Measurements from ENCODE around the gene UPK3B.
"Not testable (repeated sequence)": the region's sequence is repeated elsewhere in the genome, so short reads cannot be mapped to it uniquely, and the experiment has no call there.

The UPK3B gene

GRCh38 chr7:76492139-76492538 lies 18.2 kb upstream of the UPK3B start:
- DNase-seq = not testable (repeated sequence)

DNA sequence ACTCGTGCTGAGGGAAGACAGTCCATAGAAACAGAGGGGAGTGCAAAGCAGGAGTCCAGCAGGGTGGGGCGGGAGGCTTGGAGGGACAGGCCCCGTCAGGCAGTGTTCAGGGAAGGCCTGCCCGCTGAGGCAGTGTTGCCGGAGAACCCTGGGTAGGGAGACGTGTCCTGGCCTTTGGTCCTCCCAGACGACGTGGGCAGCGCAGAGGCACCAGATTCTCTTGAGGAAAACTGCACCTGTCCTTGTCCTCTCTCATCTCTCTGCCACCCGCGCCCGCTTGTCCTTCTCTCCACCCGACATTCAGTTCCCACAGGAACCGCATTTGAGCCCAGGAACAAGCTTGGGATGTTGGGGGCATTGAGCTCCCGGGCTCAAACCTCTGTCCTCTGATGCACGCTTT lies 14.6 kb upstream of the UPK3B start:
- not testable (repeated sequence) for DNase-seq

GRCh38 chr7:76497918-76498582 lies 12.3 kb upstream of the UPK3B start:
- not testable (repeated sequence) for DNase-seq

GRCh38 chr7:76498583-76499200 lies 11.7 kb upstream of the UPK3B start:
- not testable (repeated sequence) for DNase-seq

DNA sequence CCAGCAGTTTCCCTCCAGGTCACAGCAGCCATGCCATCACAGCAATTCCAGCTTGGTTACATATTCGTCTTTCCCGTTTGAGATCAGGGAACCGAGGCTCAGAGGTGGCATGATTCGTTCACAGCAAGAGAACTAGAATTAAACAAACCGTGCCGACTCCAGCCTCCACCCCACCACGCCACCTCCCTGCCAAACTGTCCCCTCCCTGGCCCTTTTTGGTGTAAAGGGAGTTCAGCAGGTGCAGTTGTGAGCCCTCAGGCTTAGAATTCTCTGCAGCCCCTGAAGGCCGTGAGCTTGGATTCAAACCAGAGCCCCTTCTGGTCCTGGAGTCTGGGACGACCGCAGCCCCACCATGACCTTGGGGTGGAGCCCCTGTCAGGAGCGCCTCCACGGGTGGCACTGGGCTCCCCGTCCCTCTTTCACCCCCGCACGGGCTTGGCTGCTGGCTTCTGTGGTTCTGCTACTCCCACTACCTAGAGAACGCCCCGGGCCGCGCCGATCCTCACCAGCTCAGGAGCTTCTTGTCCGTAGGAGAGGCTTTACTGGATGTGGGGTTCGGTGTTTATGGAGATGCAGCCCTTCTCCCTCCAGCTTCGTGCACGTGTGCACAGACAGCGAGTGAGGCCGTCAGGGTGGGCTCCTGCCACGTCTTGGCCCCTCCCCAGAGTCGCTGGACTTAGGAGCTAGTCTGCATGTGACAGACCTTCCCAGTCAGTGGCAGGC lies 11.0 kb upstream of the UPK3B start:
- not testable (repeated sequence) for DNase-seq

DNA sequence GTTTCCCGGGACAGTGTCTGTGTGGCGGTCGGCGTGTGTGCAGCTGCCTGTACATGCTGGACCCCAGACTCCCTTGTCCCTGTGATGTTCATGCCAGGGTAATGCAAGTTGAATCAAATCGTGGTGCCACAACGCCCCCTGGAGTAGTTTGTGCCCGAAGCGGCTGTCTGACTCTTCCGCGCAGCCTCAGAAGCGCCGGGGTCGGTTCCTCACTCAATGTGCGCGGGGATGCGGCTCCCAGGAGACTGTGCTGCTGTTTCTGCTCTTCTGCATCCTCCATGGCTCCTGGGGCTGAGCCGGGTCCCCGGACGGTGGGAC lies 10.5 kb upstream of the UPK3B start:
- not testable (repeated sequence) for DNase-seq

DNA sequence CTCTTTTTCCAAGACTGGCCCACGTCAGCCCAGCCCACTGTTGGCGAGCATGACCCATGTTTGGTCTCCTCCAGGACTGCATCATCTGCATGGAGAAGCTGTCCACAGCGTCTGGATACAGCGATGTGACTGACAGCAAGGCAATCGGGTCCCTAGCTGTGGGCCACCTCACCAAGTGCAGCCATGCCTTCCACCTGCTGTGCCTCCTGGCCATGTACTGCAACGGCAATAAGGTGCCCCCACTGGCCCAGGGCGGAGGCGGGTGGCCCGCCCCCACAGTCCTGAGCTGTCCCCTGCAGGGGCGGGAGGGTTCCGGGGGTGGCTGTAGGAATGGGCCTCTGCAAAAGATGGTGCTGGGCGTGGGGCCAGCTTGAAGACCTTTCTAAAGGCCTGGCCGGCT lies 8.1 kb upstream of the UPK3B start:
- DNase-seq = not testable (repeated sequence)

DNA sequence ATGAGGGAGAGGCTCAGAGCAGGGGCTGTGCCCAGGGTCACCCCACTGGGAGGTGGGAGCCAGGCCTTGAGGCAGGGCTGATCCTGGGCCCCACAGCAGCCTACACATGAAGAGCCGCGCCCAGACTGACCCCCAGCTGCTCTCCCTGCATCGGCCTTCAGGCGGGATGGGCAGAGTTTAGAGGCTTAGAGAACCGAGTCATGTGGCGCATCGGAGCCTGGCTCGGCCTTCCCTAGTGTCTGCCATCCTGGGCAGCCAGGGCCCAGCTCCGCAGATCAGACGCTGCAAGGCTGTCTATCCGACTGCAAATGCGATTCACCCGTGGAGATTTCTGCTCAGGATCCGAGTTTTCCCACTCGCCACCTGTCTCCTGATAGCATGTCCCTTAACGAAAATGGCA lies 7.5 kb upstream of the UPK3B start:
- not testable (repeated sequence) for DNase-seq

- DNase-seq = not testable (repeated sequence)
Measured at GRCh38 chr7:76503244-76503643, 7.1 kb upstream of the UPK3B start.

DNA sequence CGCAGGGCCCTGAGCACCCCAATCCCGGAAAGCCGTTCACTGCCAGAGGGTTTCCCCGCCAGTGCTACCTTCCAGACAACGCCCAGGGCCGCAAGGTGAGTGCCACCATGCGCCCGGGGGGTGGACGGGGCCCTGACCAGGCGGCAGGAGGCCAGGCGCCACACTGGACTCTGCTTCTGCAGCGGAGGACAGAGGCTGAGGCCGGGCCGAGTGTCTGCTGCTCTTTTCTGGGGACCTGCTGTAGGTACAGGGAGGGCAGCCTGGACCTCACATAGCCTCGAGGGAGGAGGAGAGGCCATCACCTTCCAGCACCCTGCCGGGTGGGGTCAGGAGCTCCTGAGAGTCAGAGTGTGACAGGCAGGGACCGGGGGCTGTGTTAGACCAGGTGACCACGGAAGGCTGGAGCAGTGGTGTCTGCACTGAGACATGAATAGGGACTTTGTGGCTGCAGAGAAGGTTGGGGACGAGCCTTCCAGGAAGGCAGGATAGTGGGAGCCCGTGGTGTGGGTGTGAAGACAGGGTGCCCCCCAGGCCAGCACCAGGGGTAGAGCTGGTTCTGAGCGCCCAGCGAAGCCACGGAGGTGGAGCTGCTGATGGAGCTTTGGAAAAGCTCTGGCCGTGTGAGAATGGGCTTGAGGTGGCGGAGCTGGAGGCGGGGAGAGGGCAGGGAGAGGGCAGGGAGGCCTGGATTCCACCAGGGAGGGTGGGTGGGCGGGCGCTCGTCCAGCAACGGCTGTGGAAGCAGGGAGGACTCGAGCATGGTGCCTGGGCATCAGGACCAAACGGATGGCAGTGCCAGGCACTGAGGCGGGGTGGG lies 5.8 kb upstream of the UPK3B start:
- not testable (repeated sequence) for DNase-seq

GRCh38 chr7:76505168-76506080 lies 4.9 kb upstream of the UPK3B start:
- no peak for DNase-seq

DNA sequence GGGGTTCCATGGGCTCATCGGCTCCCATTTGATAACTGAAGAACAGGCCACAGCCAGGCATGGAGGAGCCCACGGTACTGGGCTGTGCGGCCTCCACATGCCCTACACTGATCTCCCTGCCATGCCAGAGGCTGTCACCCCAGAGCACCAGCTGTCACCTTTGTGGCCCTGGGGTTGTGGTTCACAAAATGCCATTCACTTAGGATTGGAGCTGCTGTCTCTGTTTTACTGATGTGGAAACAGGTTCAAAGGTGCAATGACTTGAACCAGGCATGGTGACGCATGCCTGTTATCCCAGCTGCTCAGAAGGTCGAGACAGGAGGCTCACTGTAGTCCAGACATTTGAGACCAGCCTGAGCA lies 4.3 kb upstream of the UPK3B start:
- no peak for DNase-seq

DNA sequence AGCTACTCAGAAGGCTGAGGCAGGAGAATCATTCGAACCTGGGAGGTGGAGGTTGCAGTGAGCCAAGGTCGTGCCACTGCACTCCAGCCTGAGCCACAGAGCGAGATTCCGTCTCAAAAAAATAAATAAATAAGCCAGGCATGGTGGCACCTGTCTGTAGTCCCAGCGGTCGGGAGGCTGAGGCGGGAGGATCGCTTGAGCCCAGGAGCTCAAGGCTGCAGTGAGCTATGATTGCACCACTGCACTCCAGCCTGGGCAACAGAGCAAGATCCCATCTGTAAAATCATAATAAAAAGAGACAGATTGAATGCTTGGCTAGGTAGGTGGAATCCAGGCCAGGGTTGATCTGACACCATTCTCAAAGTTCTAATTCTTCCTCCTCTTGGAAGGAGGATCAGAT lies 3.7 kb upstream of the UPK3B start:
- not testable (repeated sequence) for DNase-seq

DNA sequence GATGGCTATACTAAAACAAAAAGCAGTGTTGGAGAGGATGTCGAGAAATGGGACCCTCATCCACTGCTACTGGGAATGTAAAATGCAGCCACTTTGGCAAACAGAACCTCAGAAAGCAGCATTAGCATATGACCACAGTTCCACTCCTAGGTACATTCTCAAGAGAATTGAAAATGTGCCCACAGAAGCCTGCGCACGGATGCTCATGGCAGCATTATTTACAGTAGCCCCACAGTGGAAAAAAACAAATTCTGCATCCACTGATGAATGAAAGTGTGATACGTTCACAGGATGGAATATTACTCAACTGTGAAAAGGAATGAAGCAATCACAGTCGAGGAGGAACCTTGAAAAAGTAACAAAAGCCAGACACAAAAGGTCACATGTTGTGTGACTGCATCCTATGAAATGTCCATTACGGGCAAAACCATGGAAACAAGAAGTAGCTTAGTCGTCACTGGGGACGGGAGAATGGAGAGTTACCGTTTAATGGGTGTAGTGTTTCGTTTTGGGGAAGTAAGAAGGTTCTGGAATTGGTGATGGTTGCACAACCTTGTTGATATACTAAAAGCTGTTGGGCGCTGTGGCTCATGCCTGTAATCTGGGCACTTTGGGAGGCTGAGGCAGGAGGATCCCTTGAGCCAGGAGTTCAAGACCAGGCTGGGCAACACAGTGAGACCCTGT lies 2.5 kb upstream of the UPK3B start:
- DNase-seq = no peak

GRCh38 chr7:76511200-76511910 lies 1.0 kb downstream of the UPK3B start:
- not testable (repeated sequence) for DNase-seq

DNA sequence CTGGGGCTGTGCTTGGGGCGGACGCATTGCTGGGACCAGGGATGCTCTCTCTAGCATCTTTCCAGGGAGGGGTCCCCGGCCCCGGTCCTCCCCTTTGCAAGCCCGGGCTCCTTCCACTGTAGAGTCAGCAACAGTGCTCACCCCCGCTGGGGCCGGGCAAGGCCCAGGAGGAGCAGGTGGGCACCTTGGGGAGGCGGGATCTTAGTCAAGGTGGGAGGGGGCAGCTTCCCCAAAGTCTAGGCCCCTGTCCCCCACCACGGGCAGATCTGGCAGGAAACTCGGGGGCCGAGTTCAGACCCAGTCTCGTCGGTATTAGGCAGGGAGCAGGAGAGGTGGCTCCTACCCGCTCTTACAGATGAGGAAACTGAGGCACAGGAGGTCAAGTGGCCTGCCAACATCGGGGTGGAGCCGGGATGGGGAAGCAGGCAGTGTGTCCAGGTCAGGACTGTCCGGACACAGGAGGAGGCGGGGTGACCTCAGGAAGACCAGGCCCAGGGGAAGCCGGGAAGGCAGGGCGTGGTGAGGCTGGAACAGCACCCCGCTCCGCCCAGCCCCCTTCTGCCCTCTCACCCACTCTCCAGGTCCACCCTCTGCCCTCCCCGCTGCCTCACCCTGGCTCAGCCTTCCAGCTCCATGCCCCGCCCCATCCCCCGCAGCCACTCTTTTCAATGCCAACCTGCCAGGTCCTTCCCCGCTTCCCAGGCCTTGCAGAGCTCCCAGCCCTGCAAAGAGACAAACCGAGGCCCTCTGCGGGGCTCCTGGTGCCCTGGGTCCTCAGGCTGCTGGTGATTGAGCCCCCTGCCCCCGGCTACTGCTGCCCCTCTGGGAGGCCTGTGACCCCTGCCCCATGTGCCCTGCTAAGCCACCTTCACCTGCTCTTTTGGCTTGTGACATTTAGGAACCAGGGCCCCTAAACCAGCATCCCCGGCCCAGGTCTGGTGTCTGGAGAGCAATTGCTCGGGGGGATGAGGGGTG lies 1.8 kb downstream of the UPK3B start:
- not testable (repeated sequence) for DNase-seq

- DNase-seq = no peak
Measured at GRCh38 chr7:76512941-76513816, 2.8 kb downstream of the UPK3B start.
